ENCODE results near the gene CX3CR1.

CX3CR1 gene

GRCh38 chr3:39216176-39216790 lies 63.6 kb downstream of the CX3CR1 start:
- DNase-seq = no peak

- no peak for DNase-seq
These were observed 66.2 kb downstream of the CX3CR1 start for GRCh38 chr3:39213613-39214012.
